Measurements from ENCODE around the gene SLC35C1.
A peak's percentile ranks its signal among the peaks of the same experiment; 100 is the strongest.
"Not testable (repeated sequence)": the region's sequence is repeated elsewhere in the genome, so short reads cannot be mapped to it uniquely, and the experiment has no call there.

Gene SLC35C1

DNA sequence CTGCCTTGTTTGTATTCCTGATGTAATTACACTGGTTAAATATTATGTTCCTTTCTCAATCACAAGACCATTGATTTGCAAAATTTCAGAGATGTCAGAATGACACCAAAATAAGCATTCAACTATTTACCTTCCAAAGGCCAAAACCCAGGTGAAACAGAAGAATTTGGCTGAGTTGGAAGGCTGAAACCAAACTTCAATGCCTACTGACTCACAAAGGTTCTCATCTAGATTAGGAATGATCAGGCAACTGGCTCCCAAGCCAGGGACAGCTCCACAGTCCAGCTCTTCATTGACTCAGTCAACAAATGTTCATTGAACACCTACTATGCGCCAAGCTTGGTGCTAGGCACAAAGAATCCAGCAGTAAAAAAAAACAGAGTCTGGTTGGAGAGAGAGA is 13.4 kb upstream of the SLC35C1 start:
- no peak for DNase-seq

DNA sequence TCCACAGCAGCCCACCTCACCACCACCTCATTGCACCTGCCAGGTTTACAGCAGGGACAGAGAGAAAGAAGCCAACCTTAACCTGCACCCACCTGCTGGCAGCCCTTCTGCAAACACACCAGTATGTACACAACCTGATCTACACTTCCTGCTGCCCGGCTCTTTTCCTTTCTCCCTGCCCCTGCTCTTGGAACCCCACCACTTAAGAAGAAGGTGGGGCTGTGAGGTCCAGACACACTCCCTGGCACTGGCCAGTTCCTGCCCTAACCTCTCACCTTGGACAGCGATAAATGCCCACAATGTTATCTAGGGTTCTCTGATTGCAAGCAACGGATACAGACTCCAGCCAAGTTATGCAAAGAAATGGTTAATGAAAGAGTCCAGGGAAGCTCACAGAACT is 10.8 kb upstream of the SLC35C1 start:
- no peak for DNase-seq

DNA sequence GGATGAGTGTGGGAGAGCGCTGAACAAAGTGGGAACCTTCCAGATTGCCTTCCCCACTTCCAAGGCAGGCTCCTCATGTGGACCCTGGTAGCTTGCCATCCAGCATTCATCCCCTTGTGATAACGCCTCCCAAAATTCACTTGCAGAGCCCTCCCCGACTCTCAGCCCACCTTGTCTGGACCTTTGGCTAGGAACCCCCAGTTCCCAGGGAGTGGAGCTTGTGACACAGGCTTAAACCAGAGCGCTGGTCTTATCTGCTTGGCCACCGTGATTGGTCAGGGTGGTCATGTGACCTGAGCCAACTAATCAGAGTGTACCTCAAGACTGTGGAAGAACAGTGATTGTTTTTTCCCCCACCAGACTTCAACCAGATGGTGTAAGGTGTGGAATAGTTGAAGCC is 9.6 kb upstream of the SLC35C1 start:
- DNase-seq: no peak

DNA sequence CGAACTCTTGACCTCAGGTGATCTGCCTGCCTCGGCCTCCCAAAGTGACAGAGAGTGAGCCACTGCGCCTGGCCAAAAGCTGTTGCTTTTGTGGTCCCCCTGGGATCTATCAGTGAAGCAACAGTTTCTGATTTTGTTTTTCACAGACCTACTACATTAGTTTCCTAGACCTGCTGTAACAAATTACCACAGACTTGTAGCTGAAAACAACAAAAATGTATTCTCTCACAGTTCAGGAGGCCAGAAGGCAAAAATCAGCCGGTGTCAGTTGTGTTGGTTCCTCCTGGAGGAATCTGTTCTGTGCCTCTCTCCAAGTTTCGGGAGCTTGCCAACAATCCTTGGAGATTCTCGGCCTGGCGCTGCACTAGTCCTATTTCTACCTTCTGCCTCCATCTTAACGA is 8.5 kb upstream of the SLC35C1 start:
- no peak for DNase-seq

DNA sequence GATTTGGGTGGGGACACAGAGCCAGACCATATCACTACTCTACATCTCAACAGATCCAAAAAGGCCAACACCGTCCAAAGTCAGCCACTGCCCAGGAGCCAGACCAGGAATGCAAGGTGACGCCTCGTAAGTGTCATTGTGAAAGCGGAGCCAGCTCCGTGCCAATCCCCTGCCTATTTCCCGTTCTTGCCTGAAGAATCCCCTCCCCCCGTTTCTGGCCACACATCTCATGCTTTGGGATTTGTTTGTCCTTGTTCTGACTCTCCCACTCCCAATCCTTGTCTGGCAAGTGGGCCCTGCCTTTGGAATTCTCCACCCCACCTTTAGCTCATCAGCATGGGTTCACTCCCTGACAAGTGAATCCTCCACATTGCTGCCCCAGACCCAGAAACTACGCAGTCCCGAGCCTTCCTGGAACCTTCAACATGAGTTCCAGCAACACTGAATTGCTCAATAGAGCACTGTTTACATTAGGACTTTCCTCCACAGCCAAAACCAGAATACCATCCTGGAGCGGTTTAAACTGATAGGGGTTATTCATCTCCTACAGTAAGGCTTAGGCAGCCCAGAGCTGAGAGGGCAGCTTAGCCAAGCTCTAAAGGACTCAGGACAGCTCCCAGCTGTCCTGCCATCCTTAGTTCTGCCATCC is 6.0 kb upstream of the SLC35C1 start:
- no peak for DNase-seq

DNA sequence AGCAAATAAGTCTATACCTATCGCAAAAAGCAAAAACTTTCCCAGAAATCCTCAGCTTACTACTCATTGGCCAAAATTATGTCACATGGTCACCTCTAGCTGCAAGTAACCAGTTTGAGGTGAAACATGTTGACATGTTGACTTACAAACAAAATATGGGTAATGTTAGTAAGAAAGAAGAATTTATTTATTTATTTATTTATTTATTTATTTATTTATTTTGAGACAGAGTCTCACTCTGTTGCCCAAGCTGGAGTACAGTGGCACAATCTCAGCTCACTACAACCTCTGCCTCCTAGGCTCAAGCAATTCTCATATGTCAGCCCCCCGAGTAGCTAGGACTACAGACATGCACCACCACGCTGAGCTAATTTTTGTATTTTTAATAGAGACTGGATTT is 5.4 kb upstream of the SLC35C1 start:
- no peak for DNase-seq

DNA sequence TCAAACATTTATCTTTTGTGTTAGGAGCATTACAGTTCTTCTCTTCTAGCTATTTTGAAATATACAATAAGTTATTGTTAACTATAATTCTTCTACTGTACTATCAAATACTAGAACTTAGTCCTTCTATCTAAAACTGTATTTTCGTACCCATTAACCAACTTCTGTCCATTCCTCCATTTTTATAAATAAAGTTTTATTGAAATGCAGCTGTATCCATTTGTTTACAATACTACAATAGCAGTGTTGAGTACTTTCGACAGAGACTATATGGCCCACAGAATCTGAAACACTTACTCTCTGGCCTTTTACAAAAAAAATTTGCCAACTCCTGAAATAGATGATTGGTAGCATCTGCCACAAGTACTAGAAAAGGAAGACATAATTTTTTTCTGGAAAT is 4.7 kb upstream of the SLC35C1 start:
- no peak for DNase-seq

DNA sequence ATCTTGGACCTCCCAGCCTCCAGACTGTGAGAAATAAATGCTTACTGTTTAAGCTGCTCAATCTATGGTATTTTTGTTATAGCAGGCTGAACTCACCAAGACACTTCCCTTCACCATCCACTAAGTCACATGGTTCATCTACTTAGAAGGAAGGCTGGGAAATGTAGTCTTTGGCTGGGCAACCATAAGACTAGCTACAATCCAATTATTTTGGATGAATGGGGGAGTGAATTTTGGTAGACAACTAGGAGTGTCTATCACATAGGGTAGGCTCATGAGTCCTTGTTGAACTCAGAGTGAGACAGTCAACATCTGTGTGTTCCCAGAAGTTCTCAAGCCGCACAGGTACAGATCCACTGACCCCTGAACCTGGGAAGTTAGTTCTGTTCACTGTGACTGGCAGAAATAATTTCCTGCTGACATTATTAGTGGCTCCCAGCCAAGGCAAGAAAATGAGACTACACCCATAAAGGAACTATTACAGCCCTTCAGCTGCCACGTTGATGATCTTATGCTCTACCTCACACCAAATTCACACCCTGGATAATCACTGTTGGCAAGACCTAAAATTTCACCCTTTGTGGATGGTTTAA is 3.1 kb upstream of the SLC35C1 start:
- peak; percentile 26 for DNase-seq

DNA sequence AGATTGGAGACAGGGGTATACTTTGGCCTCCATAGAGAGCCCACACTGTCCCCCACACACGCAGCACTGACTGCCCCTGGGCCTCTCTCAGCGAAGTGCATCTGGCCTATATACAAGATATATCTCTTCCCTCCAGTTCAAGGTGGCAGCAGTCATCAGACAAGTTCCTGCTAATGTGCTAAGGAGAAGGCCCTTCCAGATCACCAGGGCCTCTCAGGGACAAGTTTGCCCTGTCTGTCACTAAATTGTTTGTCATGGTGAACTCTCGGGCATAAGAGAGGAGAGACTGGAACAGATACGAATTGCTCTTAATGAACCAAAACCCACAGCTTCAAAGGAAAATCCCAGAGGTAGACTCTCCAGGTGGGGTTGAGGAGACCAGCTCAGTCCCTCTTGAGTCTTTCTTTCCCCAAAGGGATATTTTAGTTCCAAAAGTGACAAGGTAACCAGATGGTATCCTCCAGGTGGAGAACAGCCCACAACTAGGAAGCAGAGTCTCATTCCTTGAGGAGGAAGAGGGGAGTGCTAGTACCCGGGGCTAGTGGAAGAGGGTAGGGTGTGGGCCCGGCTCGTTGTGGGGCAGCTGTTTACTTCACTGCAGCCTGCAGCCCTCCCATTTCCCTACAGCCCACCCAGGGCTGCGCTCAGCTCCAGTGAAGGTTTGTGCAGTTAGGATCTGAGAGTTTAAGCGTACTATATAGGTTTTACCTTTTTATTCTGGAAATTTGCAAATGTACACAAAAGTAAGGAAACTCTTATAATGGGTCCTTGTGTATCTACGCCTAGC is 2.2 kb upstream of the SLC35C1 start:
- DNase-seq: no peak

DNA sequence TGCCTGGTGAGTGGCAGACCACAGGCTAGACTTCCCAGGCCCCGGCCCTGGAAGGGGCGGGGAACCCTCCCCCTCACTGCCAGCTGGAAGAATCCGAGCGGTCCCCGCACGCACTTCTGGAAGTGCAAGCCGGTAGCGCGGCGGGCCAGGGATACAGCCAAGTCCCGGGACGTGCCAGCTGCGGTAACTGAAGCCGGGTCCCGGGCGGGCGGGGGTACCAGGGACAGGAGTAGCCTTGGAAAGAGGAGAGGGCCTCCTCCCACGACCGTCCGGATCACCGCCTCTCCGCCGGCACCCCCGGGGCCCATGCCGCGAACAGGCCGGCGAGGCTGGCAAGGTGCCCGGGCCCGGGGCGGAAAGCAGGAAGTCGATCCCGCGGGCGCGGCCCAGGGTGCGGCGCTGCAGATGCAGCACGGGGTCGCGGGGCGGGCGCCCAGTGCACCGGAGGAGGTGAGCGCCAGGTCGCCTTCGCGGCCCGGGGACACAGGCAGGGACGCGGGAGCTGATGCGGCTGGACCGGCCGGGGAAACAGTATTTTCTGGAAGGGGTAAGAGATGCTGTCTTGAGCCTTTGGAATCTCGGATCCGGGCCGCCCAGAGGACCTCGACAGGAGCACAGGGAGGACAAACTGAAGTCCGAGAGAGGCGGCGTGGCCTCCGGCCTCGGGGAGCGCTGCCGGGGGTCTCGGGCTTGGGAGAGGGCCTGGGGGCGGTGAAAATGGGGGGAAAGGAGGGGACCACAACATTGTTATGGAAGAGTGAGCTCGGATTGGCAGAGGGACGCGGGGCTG is 783 bp upstream of the SLC35C1 start:
- DNase-seq: peak; percentile 63

DNA sequence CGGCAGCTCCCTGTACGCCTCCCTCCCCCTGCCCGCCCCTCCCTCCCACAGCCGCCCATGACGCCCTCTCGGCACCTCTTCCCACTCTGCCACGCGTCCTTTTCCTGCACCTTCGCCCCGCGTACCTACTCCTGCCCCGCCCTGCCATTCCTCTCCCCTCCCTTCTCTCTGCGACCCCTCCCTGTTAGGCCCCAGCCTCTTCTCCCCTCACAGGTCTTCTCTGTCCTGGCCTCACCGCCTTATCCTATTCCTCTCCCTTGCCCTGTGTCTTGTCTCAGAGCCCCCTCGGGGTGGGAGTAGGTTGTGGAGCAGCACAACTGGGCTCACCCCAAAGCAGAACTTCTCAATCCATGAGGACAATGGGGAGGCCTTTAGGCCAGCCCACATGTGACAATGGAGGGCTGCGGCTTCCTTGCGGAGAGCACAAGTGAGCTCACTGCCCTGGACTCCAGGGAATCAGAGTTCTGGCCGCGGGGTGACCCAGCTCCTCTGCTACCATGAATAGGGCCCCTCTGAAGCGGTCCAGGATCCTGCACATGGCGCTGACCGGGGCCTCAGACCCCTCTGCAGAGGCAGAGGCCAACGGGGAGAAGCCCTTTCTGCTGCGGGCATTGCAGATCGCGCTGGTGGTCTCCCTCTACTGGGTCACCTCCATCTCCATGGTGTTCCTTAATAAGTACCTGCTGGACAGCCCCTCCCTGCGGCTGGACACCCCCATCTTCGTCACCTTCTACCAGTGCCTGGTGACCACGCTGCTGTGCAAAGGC is 539 bp downstream of the SLC35C1 start:
- no peak for DNase-seq

DNA sequence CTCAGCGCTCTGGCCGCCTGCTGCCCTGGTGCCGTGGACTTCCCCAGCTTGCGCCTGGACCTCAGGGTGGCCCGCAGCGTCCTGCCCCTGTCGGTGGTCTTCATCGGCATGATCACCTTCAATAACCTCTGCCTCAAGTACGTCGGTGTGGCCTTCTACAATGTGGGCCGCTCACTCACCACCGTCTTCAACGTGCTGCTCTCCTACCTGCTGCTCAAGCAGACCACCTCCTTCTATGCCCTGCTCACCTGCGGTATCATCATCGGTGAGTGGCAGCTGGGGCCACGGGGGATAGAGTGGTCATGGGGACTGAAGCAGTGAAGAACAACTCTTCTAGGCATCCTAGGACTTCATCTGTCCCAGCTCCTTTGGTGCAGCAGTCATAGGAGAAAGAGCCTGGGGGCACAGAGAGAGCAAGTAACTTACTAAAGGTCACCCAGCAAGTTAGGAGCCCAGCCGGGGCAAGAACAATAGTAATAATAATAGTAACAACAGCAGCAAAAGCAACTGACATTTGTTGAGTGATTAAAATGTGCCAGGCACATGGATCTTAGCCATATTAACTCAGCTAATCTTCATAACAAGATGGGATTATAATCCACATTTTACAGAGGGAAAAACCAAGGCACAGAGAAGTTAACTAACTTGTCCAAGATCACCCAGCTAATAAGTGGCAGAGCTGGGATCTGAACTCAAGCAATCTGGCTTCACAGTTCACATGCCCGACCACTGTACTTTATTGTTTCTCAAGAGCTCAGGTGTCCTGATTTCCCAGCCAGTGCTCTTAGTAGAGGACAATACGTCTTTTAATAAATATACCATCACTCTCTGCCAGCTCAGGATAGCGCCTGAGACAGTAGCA is 1.4 kb downstream of the SLC35C1 start:
- no peak for DNase-seq

DNA sequence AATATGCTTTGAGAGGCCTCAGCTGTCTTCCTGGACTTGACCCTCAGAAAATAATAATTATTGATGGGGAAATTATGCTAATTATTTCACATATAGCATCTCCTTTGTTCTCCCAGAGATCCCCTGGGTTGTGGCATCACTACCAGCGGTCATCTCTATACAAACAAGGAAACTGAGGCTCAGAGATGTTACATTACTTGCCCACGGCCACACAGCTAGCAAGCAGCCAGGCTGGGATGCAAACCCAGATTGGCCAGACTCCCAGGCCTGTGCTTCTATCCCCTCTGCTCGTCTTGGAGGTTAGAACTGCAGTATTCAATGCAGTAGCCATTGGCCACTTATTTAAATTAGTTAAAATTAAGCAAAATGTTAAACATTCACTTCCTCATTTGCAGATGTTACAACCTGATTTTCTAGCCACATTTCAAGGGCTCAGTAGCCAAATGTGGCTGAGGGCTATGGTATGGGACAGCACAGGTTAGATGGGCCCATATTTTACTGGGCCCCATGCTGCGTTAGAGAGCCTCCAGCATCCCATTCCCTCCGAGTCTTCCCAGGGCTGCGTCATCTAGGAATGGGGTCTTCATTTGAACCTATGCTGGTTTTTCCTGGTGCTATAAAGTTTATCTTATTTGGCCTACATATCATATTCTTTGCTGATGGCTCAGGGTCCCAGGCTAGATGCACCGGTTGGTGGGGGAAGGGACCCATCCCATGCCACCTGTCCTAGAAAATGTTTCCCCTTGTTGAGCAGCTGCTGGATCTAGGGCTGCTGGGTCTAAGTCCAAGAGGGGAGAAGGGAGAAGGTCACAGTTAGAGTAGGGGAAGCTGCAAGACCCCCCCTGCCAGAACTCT is 2.2 kb downstream of the SLC35C1 start:
- no peak for DNase-seq

DNA sequence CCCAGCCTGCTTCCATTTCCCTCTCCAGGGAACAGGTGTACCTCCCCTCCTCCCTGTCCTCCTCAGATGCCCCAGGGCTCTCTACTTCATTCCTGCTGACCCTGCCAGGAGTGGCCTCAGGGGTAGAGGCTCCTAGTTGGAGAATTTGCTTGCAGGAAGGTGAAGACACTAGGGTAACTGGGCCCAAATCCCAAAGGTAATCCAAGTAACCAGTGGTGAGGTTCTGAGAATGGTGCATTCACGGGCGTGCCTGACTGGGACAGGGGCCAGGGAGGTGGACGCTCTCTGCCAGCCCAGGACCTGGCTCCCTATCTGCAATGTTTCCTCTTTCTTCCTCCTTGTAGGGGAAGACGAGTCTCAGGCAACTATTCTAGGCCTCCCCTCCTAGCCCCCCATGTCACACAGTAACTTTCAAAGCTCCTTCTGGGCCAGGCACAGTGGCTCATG is 2.9 kb downstream of the SLC35C1 start:
- DNase-seq: no peak

DNA sequence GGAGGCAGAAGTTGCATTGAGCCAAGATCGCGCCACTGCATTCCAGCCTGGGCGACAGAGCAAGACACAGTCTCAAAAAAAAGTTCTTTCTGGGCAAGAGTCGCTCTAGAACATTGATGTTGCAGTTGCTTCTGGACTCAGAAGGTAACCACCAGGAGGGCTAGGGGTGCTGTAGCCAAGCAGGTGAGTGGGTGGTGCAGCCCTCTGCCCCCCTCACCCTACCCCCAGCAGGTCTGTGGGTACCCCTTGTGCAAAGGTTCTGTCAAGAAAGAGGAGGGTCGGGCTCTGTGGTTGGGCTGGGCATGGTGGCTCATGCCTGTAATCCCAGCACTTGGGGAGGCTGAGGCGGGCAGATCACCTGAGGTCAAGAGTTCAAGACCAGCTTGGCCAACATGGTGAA is 3.5 kb downstream of the SLC35C1 start:
- not testable (repeated sequence) for DNase-seq

DNA sequence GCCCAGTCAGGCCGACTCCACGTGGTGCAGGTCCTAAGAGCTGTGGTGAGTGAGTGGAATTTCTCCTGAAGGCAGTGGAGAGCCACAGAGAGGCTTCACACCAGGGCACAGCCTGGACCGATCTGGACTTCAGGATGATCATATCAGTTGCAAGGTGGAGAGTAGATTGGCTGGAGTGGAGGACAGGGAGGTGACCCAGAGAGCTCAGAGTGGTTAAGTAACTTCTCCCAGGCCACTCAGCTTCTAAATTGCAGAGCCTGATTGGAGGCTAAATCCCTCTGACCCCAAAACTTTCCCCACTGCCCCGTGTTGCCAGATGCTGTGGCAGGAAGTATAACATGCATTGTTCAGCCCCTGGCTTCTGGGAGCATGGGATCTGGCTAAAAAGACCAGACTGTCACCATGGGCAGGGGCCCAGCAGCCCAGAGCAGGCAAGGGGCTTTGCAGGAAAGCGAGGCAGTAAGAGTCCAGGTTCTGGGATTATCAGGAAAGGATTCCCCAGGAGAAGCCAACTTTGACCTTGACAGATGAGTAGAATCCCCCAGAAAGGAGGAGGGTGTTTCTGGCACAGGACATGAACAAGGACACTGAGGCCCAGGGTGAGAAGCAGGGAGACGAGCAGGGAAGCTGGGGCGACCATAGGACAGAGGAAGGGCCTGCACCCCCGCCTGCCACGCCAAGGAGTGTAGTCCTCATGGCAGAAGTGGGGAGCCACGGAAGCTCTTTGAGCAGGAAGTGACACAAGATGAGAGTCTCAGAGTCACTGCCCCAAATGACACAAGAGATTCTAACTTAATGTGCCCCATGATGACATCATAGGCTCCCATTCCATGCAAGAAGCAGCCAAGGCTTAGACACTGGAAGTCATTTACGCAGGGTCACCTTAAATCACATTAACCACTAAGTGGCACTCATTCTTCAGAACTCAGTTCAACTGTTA is 4.8 kb downstream of the SLC35C1 start:
- DNase-seq: no peak

DNA sequence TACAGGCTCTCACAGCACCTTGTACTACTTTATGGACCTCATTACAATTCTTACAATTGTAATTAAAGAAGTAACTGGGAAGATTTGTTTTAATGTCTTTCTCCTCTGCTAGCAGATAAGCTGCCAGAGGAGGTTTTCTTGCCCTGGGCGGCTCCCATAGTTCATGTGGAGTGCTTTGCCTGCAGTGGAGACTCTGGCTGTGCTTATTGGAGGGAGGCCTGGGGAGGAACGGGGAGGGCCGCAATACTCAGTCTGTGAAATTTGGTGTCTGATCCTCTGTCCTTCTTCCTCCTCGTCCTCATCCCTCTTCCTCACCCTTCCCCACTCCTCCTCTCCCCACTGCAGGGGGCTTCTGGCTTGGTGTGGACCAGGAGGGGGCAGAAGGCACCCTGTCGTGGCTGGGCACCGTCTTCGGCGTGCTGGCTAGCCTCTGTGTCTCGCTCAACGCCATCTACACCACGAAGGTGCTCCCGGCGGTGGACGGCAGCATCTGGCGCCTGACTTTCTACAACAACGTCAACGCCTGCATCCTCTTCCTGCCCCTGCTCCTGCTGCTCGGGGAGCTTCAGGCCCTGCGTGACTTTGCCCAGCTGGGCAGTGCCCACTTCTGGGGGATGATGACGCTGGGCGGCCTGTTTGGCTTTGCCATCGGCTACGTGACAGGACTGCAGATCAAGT is 5.6 kb downstream of the SLC35C1 start:
- DNase-seq: no peak

DNA sequence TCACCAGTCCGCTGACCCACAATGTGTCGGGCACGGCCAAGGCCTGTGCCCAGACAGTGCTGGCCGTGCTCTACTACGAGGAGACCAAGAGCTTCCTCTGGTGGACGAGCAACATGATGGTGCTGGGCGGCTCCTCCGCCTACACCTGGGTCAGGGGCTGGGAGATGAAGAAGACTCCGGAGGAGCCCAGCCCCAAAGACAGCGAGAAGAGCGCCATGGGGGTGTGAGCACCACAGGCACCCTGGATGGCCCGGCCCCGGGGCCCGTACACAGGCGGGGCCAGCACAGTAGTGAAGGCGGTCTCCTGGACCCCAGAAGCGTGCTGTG is 6.1 kb downstream of the SLC35C1 start:
- DNase-seq: no peak
